Measurements from ENCODE around the gene BLZF1. TPM values are rescaled to one million over a fixed set of nuclear protein-coding genes. Genes with fewer than 3 reads are reported as not detected.

The BLZF1 gene
- total and polyA plus RNA-seq, 5 donors: 11.7 to 28.3 (median 26.2) TPM

DNA sequence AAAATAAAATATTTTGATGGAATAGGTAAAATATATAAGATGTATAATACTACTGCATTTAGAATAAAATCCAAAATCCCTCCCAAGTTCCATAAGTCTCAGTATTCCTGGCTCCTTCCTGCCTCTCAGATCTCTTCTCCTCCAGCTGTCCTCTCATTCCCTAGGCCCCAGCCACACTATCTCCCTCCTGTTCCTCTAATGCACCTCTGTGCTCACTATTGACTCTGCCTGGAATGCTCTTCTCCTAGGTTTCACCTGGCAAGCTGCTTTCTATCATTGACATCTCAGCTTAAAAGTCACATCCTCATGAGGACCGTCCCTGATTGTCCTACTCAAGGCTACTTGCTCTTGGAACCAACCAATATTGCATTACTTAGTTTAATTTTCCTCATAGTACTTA lies 7.6 kb upstream of the BLZF1 start:
- Histone ChIP-seq H3K4me1 (ENCODE audit: control insufficient read depth, insufficient read depth, low read length) (no peaks in the 10 kb centered on the region), H3K27ac (ENCODE audit: low read length) (no peak overlapping the region), H3K4me3 (ENCODE audit: low read length) (no peak overlapping the region), H3K9me3 (ENCODE audit: control insufficient read depth, low read length) (no peaks in the 10 kb centered on the region), H3K27me3 (ENCODE audit: control insufficient read depth, insufficient read depth) (no peaks in the 10 kb centered on the region)
- DNase-seq (no peak), ATAC-seq (no peak)
- intact Hi-C loops (cut with DNase I): no loop called here
- 92% methylated on average over 1 of the region's 1 CpG for WGBS

GRCh38 chr1:169361281-169361680 lies 6.7 kb upstream of the BLZF1 start:
- Histone ChIP-seq H3K4me3 (ENCODE audit: low read length) (no peak overlapping the region), H3K27me3 (ENCODE audit: control insufficient read depth, insufficient read depth) (no peaks in the 10 kb centered on the region), H3K27ac (ENCODE audit: low read length) (no peak overlapping the region), H3K9me3 (ENCODE audit: control insufficient read depth, low read length) (no peaks in the 10 kb centered on the region), H3K4me1 (ENCODE audit: control insufficient read depth, insufficient read depth, low read length) (no peaks in the 10 kb centered on the region)
- DNase-seq (no peak), ATAC-seq (no peak)
- 89% methylated on average over 7 of the region's 7 CpGs for WGBS
- intact Hi-C loops (cut with DNase I): no loop called here

DNA sequence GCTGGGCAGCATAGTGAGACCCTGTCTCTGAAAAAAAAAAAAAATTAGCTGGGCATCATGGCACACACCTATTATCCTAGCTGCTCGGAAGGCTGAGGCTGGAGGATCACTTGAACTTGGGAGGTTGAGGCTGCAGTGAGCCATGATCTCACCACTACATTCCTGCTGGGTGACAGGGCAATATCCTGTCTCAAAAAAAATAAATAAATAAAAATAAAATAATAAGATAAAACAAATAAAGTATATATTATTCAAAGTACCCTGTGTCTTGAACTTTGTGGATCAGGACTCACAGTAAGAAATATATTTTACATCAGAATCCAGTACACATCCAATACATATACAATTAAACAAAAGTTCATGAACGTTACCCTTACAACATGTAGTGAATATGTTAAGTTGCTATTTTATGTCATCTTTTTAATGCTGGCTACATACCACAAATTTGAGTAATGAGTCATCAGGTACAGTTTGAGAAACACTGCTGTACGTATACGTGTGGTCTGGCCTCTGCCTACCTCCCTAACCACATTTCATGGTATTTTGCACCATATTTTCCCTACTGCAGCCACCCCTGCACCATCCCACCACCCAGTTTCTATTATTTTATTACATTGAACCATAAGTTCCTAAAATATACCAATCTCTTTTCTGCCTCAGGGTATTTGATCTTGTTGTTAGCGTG lies 4.8 kb upstream of the BLZF1 start:
- Histone ChIP-seq H3K27me3 (ENCODE audit: control insufficient read depth, insufficient read depth) (no peaks in the 10 kb centered on the region), H3K4me3 (ENCODE audit: low read length) (no peak overlapping the region), H3K9me3 (ENCODE audit: control insufficient read depth, low read length) (no peaks in the 10 kb centered on the region), H3K27ac (ENCODE audit: low read length) (no peak overlapping the region), H3K4me1 (ENCODE audit: control insufficient read depth, insufficient read depth, low read length) (no peaks in the 10 kb centered on the region)
- intact Hi-C loops (cut with DNase I): no loop called here
- 90% methylated on average over 5 of the region's 5 CpGs for WGBS
- no peak for DNase-seq
- no peak for ATAC-seq

- Histone ChIP-seq H3K4me3 (ENCODE audit: low read length) (no peak overlapping the region), H3K4me1 (ENCODE audit: control insufficient read depth, insufficient read depth, low read length) (peaks cover 1% of the 10 kb centered on the region), H3K27ac (ENCODE audit: low read length) (no peak overlapping the region), H3K9me3 (ENCODE audit: control insufficient read depth, low read length) (no peaks in the 10 kb centered on the region), H3K27me3 (ENCODE audit: control insufficient read depth, insufficient read depth) (no peaks in the 10 kb centered on the region)
- DNase-seq (no peak), ATAC-seq (no peak)
- whole genome bisulfite sequencing: 97% methylated on average over 2 of the region's 2 CpGs
- intact Hi-C loops (cut with DNase I): no loop called here
Observed at GRCh38 chr1:169364948-169365347, 3.0 kb upstream of the BLZF1 start.

DNA sequence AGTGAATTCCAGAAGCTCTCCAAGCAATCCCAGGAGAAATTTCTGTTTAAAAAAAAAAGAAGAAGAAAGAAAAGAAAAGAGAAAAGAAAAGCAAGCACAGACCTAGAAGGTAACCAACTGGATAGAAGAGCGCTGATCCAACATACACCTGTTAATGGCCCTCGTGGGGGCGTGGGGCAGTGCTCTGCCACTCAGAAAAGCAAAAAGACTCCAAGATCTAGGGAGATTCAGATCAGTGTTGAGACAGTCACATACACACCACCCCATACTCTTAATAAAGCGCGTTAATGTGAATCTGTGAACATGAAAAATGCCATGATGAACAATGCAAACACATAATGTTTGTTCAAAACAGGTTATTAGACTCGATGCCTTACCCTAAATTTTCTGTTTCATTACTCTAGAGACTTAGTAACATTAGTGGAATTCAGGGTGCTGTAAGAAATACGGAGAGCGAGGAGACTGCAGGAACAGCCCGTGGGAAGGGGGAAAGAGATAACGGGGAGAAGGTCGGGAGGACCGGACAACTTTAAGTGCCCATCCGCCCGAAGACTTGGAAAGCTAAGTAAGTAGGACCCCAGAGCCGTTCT lies 804 bp upstream of the BLZF1 start:
- H3K4me3 ChIP-seq (ENCODE audit: low read length): peak overlapping the region; percentile 98
- WGBS: 9% methylated on average over 15 of the region's 15 CpGs
- intact Hi-C loops (cut with DNase I): no loop called here
- H3K4me1 ChIP-seq (ENCODE audit: control insufficient read depth, insufficient read depth, low read length): peaks cover 2% of the 10 kb centered on the region
- DNase-seq (peak in 1 of 3 donors; percentile 16), ATAC-seq (no peak)
- no peaks in the 10 kb centered on the region for H3K9me3 ChIP-seq (ENCODE audit: control insufficient read depth, low read length)
- H3K27ac ChIP-seq (ENCODE audit: low read length): no peak overlapping the region
- no peaks in the 10 kb centered on the region for H3K27me3 ChIP-seq (ENCODE audit: control insufficient read depth, insufficient read depth)

- Histone ChIP-seq H3K4me3 (ENCODE audit: low read length) (peak overlapping the region; percentile 98), H3K9me3 (ENCODE audit: control insufficient read depth, low read length) (no peaks in the 10 kb centered on the region), H3K4me1 (ENCODE audit: control insufficient read depth, insufficient read depth, low read length) (peaks cover 2% of the 10 kb centered on the region), H3K27ac (ENCODE audit: low read length) (peak overlapping the region; percentile 52), H3K27me3 (ENCODE audit: control insufficient read depth, insufficient read depth) (no peaks in the 10 kb centered on the region)
- WGBS: under 1% methylated on average over 16 of the region's 16 CpGs
- DNase-seq (no peak), ATAC-seq (peak in 1 of 2 donors; percentile 17)
- intact Hi-C loops (cut with DNase I): no loop called here
Observed at GRCh38 chr1:169368406-169368769, 393 bp downstream of the BLZF1 start.

DNA sequence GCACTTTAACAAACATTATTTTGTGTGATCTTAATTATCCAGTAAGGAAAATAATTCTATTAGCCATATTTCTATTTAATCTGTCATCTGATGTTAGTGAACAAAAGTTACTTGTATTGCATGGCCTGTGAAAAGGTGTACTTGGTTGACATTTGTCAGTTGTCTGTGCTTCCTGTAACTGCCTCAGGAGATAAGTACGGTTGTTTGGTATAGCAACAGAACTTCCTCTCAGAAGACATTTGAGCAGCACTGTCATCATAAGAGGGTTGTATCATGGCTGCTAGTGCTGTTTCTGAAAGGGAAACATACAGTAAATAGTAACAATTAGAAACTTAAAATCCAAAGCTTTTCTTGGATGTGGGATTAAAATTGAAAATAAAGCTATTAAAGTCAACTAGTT lies 3.4 kb downstream of the BLZF1 start:
- WGBS: 47% methylated on average over 1 of the region's 1 CpG
- intact Hi-C loops (cut with DNase I): no loop called here
- H3K4me3 ChIP-seq (ENCODE audit: low read length): no peak overlapping the region

GRCh38 chr1:169381162-169381561 lies 13.2 kb downstream of the BLZF1 start:
- no peaks in the 10 kb centered on the region for H3K9me3 ChIP-seq (ENCODE audit: control insufficient read depth, low read length)
- H3K27me3 ChIP-seq (ENCODE audit: control insufficient read depth, insufficient read depth): no peaks in the 10 kb centered on the region
- no peaks in the 10 kb centered on the region for H3K4me1 ChIP-seq (ENCODE audit: control insufficient read depth, insufficient read depth, low read length)
- no peak for ATAC-seq
- H3K4me3 ChIP-seq (ENCODE audit: low read length): no peak overlapping the region
- DNase-seq: no peak
- intact Hi-C loops (cut with DNase I): no loop called here
- H3K27ac ChIP-seq (ENCODE audit: low read length): no peak overlapping the region

More for the DNA sequence above, 3.4 kb downstream of the BLZF1 start:
- ATAC-seq (no peak), DNase-seq (no peak)
- Histone ChIP-seq H3K9me3 (ENCODE audit: control insufficient read depth, low read length) (no peaks in the 10 kb centered on the region), H3K27ac (ENCODE audit: low read length) (no peak overlapping the region), H3K4me1 (ENCODE audit: control insufficient read depth, insufficient read depth, low read length) (peaks cover 2% of the 10 kb centered on the region), H3K27me3 (ENCODE audit: control insufficient read depth, insufficient read depth) (no peaks in the 10 kb centered on the region)

DNA sequence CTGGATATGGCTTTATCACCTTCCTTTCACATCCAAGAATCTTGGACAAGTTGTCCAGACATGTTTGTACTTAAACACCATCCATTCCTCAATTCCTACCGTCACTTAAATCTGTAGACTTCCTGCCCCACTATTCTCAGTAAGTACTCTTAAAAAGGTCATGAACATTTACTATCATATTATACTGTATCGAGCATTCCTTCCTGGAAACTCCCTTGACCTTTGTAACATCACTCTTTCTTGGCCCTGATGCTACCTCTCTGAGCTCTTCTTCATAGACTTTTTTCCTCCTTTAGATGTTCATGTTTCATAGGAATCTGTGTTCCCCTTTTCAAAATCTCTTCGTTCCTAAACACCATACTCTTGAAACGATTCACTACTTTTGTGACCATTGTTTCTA lies 15.5 kb downstream of the BLZF1 start:
- ATAC-seq: no peak

GRCh38 chr1:169387399-169387798 lies 19.4 kb downstream of the BLZF1 start:
- DNase-seq: no peak
- no peak overlapping the region for H3K4me3 ChIP-seq (ENCODE audit: low read length)
- intact Hi-C loops (cut with DNase I): no loop called here
- no peaks in the 10 kb centered on the region for H3K4me1 ChIP-seq (ENCODE audit: control insufficient read depth, insufficient read depth, low read length)
- no peak overlapping the region for H3K27ac ChIP-seq (ENCODE audit: low read length)
- H3K27me3 ChIP-seq (ENCODE audit: control insufficient read depth, insufficient read depth): no peaks in the 10 kb centered on the region
- H3K9me3 ChIP-seq (ENCODE audit: control insufficient read depth, low read length): no peaks in the 10 kb centered on the region
- no peak for ATAC-seq

More for the DNA sequence above, 15.5 kb downstream of the BLZF1 start:
- DNase-seq: no peak
- H3K27ac ChIP-seq (ENCODE audit: low read length): no peak overlapping the region
- no peaks in the 10 kb centered on the region for H3K4me1 ChIP-seq (ENCODE audit: control insufficient read depth, insufficient read depth, low read length)
- H3K4me3 ChIP-seq (ENCODE audit: low read length): no peak overlapping the region
- WGBS: 69% methylated on average over 4 of the region's 4 CpGs
- no peaks in the 10 kb centered on the region for H3K27me3 ChIP-seq (ENCODE audit: control insufficient read depth, insufficient read depth)
- intact Hi-C loops (cut with DNase I): no loop called here
- no peaks in the 10 kb centered on the region for H3K9me3 ChIP-seq (ENCODE audit: control insufficient read depth, low read length)

DNA sequence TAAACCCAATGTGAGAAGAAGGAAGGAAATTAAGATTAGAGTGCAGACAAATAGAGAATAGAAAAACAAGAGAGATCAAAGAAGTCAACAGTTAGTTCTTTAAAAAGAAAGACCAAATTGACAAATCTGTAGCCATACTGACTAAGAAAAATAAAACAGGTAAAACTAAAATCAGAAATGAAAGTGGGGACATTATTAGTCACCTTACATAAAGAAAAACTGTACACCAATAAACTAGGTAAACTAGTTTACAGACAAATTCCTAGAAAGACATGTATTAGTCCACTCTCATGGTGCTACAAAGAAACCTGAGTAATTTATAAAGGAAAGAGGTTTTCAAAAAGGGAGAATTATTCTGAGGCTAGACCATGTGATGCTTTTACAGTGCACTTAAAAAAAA lies 22.3 kb downstream of the BLZF1 start:
- intact Hi-C loops (cut with DNase I): no loop called here
- DNase-seq: no peak
- no peak for ATAC-seq

GRCh38 chr1:169392406-169392805 lies 24.4 kb downstream of the BLZF1 start:
- no peak overlapping the region for H3K27ac ChIP-seq (ENCODE audit: low read length)
- no peaks in the 10 kb centered on the region for H3K4me1 ChIP-seq (ENCODE audit: control insufficient read depth, insufficient read depth, low read length)
- ATAC-seq: no peak
- no peak for DNase-seq
- H3K9me3 ChIP-seq (ENCODE audit: control insufficient read depth, low read length): no peaks in the 10 kb centered on the region
- no peak overlapping the region for H3K4me3 ChIP-seq (ENCODE audit: low read length)
- H3K27me3 ChIP-seq (ENCODE audit: control insufficient read depth, insufficient read depth): no peaks in the 10 kb centered on the region
- WGBS: 95% methylated on average over 1 of the region's 1 CpG
- intact Hi-C loops (cut with DNase I): no loop called here

More for the DNA sequence above, 22.3 kb downstream of the BLZF1 start:
- no peak overlapping the region for H3K4me3 ChIP-seq (ENCODE audit: low read length)
- no peaks in the 10 kb centered on the region for H3K27me3 ChIP-seq (ENCODE audit: control insufficient read depth, insufficient read depth)
- H3K27ac ChIP-seq (ENCODE audit: low read length): no peak overlapping the region
- H3K4me1 ChIP-seq (ENCODE audit: control insufficient read depth, insufficient read depth, low read length): no peaks in the 10 kb centered on the region
- H3K9me3 ChIP-seq (ENCODE audit: control insufficient read depth, low read length): no peaks in the 10 kb centered on the region

Measured in right cardiac atrium (tissue), 5 donors.